Suprapubic skin (tissue), 4 donors: ENCODE data around the gene WAC.

Source experiments
- POLR2A ChIP-seq, 2 donors: fragments of 450-650 bp; IDR thresholded peaks; one replicate each; pipeline ENCODE4 v1.6.1; 2017; ENCODE audit warnings: antibody characterized with exemption in 2 of 2, mild to moderate bottlenecking in 2 of 2, moderate library complexity in 2 of 2
- POLR2AphosphoS5 ChIP-seq, 3 donors: sonication (generic); formaldehyde crosslinking; IDR thresholded peaks; one replicate each; pipeline ENCODE4 v1.6.1; 2017; ENCODE audit warnings: antibody characterized with exemption in 3 of 3
- TF ChIP-seq, protein P1 (sequence below), 2 donors: fragments of 200-600 bp in 1 of 2; fragments of 450-650 bp in 1 of 2; sonication (generic) in 1 of 2; IDR thresholded peaks; one replicate each; pipeline ENCODE4 v1.5.1; 2016 to 2019; ENCODE audit warnings: antibody characterized with exemption in 2 of 2, mild to moderate bottlenecking in 1 of 2, moderate library complexity in 1 of 2

DNA sequence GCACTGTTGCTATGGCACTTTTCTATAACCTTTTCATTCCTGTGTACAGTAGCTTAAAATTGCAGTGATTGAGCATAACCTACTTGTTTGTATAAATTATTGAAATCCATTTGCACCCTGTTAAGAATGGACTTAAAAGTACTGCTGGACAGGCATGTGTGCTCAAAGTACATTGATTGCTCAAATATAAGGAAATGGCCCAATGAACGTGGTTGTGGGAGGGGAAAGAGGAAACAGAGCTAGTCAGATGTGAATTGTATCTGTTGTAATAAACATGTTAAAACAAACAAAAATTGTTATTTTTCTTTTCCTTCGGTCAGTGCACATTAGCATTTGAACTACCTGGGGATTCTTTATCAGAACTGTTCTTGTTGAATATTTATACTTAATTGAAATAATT, 87.3 kb downstream of the WAC start:
- TF ChIP-seq POLR2A (IDR thresholded peaks at IDR 0.05) (no peak), POLR2AphosphoS5 (IDR thresholded peaks at IDR 0.05) (no peak)
- TF ChIP-seq, protein P1, sequence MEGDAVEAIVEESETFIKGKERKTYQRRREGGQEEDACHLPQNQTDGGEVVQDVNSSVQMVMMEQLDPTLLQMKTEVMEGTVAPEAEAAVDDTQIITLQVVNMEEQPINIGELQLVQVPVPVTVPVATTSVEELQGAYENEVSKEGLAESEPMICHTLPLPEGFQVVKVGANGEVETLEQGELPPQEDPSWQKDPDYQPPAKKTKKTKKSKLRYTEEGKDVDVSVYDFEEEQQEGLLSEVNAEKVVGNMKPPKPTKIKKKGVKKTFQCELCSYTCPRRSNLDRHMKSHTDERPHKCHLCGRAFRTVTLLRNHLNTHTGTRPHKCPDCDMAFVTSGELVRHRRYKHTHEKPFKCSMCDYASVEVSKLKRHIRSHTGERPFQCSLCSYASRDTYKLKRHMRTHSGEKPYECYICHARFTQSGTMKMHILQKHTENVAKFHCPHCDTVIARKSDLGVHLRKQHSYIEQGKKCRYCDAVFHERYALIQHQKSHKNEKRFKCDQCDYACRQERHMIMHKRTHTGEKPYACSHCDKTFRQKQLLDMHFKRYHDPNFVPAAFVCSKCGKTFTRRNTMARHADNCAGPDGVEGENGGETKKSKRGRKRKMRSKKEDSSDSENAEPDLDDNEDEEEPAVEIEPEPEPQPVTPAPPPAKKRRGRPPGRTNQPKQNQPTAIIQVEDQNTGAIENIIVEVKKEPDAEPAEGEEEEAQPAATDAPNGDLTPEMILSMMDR (IDR thresholded peaks at IDR 0.05) = no peak
